ENCODE results near the gene DVL3.

DNA sequence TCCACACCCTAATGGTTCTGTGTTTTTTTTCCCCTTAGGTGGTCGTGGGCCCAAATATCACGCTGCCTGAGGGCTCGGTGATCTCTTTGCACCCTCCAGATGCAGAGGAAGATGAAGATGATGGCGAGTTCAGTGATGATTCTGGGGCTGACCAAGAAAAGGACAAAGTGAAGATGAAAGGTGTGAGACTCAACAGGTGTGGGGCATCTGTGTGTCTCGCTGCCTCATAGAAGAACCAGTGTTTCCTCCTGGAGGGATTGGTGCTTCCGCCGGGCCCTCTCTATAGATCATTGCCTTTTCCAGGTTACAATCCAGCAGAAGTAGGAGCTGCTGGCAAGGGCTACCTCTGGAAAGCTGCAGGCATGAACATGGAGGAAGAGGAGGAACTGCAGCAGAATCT, 13.0 kb upstream of the DVL3 start:
- TF ChIP-seq, protein P1, sequence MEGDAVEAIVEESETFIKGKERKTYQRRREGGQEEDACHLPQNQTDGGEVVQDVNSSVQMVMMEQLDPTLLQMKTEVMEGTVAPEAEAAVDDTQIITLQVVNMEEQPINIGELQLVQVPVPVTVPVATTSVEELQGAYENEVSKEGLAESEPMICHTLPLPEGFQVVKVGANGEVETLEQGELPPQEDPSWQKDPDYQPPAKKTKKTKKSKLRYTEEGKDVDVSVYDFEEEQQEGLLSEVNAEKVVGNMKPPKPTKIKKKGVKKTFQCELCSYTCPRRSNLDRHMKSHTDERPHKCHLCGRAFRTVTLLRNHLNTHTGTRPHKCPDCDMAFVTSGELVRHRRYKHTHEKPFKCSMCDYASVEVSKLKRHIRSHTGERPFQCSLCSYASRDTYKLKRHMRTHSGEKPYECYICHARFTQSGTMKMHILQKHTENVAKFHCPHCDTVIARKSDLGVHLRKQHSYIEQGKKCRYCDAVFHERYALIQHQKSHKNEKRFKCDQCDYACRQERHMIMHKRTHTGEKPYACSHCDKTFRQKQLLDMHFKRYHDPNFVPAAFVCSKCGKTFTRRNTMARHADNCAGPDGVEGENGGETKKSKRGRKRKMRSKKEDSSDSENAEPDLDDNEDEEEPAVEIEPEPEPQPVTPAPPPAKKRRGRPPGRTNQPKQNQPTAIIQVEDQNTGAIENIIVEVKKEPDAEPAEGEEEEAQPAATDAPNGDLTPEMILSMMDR (IDR thresholded peaks at IDR 0.05): no peak
- TF ChIP-seq POLR2A (IDR thresholded peaks at IDR 0.05): no peak

Measured in body of pancreas (tissue), 4 donors.